ENCODE data around the gene ARHGEF7. TPM values are rescaled to one million over a fixed set of nuclear protein-coding genes. Genes with fewer than 3 reads are reported as not detected.

The ARHGEF7 gene
- total RNA-seq, 1 donor from 2014 or later, result 73.7 TPM

- Mint-ChIP-seq H3K9me3 (ENCODE audit: unreplicated experiment) (peaks cover 32% of the 10 kb centered on the region), H3K36me3 (ENCODE audit: low read depth, unreplicated experiment) (peaks cover 5% of the 10 kb centered on the region), H3K4me1 (ENCODE audit: low read depth, unreplicated experiment) (no peaks in the 10 kb centered on the region), H3K4me3 (ENCODE audit: unreplicated experiment) (no peak overlapping the region), H3K27me3 (ENCODE audit: low read depth, unreplicated experiment) (no peaks in the 10 kb centered on the region), H3K27ac (ENCODE audit: unreplicated experiment) (no peak overlapping the region)
- peaks cover 7% of the 10 kb centered on the region for H3K9me3 ChIP-seq (ENCODE audit: insufficient read depth, low read depth, low read length)
- H3K27me3 ChIP-seq (ENCODE audit: insufficient read depth, low read length), result no peaks in the 10 kb centered on the region
- DNase-seq (ENCODE audit: low read depth) (no peak), FAIRE-seq (no peak)
- no peak overlapping the region for H3K27ac ChIP-seq (ENCODE audit: low read depth, low read length)
- no peak overlapping the region for H3K4me3 ChIP-seq (ENCODE audit: insufficient read depth, low read depth, low read length)
- no peak overlapping the region for H3K9ac ChIP-seq (ENCODE audit: low read length)
- H3K4me2 ChIP-seq (ENCODE audit: low read length), result no peak overlapping the region
- TF ChIP-seq EZH2 (IDR thresholded peaks at IDR 0.05; ENCODE audit: insufficient read depth, low read length), result no peak
- TF ChIP-seq CTCF (IDR thresholded peaks at IDR 0.05; ENCODE audit: insufficient read depth, low read depth, low read length), result no peak
- no peaks in the 10 kb centered on the region for H3K79me2 ChIP-seq (ENCODE audit: insufficient read depth, low read length)
- H3K4me1 ChIP-seq (ENCODE audit: insufficient read depth, low read length), result no peaks in the 10 kb centered on the region
- no peaks in the 10 kb centered on the region for H4K20me1 ChIP-seq (ENCODE audit: insufficient read depth, low read length)
- H3K36me3 ChIP-seq (ENCODE audit: insufficient read depth, low read length), result no peaks in the 10 kb centered on the region
- no peak overlapping the region for H2AFZ ChIP-seq (ENCODE audit: low read depth, low read length)
These were observed 40.3 kb upstream of the ARHGEF7 start for GRCh38 chr13:111074826-111075225.

DNA sequence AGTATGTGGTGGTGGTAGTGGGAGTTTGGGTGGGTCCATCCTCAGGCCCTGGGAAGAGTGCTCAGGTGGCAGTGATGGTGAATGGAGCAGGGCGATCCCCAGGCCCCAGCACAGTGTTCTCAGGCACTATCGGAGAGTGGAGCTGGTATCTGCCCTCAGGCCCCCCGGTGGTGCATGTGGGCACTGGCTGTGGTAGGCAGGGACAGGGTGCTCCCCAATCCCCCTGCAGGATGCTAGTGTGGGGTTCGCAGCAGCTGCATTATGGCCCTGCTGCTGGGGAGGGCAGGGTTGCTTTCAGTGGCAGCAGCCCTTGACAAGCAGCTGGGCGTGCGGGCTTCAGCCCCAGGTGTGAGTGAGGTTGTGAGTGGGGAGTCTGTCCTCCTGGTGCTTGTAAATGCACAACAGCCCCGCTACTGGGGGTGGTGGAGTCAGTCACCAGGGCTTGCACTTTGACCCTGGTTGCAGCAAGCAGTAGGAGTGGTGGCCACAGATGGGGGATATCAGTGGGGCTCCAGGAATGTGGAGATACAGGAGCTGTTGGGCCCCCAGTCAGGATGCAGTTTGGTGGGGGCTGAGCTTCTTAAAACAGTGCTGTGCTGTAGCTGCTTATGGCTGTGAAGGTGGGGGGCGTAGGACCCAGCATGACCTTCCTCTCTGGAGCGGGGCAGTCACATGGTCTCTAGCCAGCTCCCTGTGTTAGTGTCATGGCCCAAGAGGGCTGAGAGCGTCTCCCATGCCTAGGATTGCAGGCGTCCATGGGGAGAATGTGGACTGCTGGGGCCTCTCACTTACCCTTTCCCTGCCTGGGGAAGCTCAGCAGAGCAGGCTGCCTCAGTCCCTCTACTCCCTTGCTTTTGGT lies 38.7 kb upstream of the ARHGEF7 start:
- Histone ChIP-seq H3K27me3 (ENCODE audit: insufficient read depth, low read length) (no peaks in the 10 kb centered on the region), H3K36me3 (ENCODE audit: insufficient read depth, low read length) (no peaks in the 10 kb centered on the region), H3K27ac (ENCODE audit: low read depth, low read length) (no peak overlapping the region), H4K20me1 (ENCODE audit: insufficient read depth, low read length) (no peaks in the 10 kb centered on the region), H3K4me1 (ENCODE audit: insufficient read depth, low read length) (no peaks in the 10 kb centered on the region), H3K9me3 (ENCODE audit: insufficient read depth, low read depth, low read length) (peaks cover 7% of the 10 kb centered on the region), H3K4me2 (ENCODE audit: low read length) (no peak overlapping the region), H3K4me3 (ENCODE audit: insufficient read depth, low read depth, low read length) (no peak overlapping the region), H2AFZ (ENCODE audit: low read depth, low read length) (no peak overlapping the region), H3K79me2 (ENCODE audit: insufficient read depth, low read length) (no peaks in the 10 kb centered on the region), H3K9ac (ENCODE audit: low read length) (no peak overlapping the region)
- Mint-ChIP-seq H3K27me3 (ENCODE audit: low read depth, unreplicated experiment) (no peaks in the 10 kb centered on the region), H3K9me3 (ENCODE audit: unreplicated experiment) (peaks cover 22% of the 10 kb centered on the region), H3K4me3 (ENCODE audit: unreplicated experiment) (no peak overlapping the region), H3K27ac (ENCODE audit: unreplicated experiment) (no peak overlapping the region), H3K36me3 (ENCODE audit: low read depth, unreplicated experiment) (peaks cover 5% of the 10 kb centered on the region), H3K4me1 (ENCODE audit: low read depth, unreplicated experiment) (no peaks in the 10 kb centered on the region)
- no peak for TF ChIP-seq EZH2 (IDR thresholded peaks at IDR 0.05; ENCODE audit: insufficient read depth, low read length)
- no peak for TF ChIP-seq CTCF (IDR thresholded peaks at IDR 0.05; ENCODE audit: insufficient read depth, low read depth, low read length)
- FAIRE-seq, result no peak
- no peak for DNase-seq (ENCODE audit: low read depth)

GRCh38 chr13:111079375-111079774 lies 35.7 kb upstream of the ARHGEF7 start:
- Histone ChIP-seq H3K9ac (ENCODE audit: low read length) (no peak overlapping the region), H3K4me2 (ENCODE audit: low read length) (no peak overlapping the region), H3K9me3 (ENCODE audit: insufficient read depth, low read depth, low read length) (peaks cover 7% of the 10 kb centered on the region), H3K36me3 (ENCODE audit: insufficient read depth, low read length) (no peaks in the 10 kb centered on the region), H2AFZ (ENCODE audit: low read depth, low read length) (no peak overlapping the region), H3K4me3 (ENCODE audit: insufficient read depth, low read depth, low read length) (no peak overlapping the region), H3K79me2 (ENCODE audit: insufficient read depth, low read length) (no peaks in the 10 kb centered on the region), H3K27me3 (ENCODE audit: insufficient read depth, low read length) (no peaks in the 10 kb centered on the region), H3K4me1 (ENCODE audit: insufficient read depth, low read length) (no peaks in the 10 kb centered on the region), H3K27ac (ENCODE audit: low read depth, low read length) (no peak overlapping the region), H4K20me1 (ENCODE audit: insufficient read depth, low read length) (no peaks in the 10 kb centered on the region)
- FAIRE-seq (no peak), DNase-seq (ENCODE audit: low read depth) (no peak)
- TF ChIP-seq EZH2 (IDR thresholded peaks at IDR 0.05; ENCODE audit: insufficient read depth, low read length), result no peak
- TF ChIP-seq CTCF (IDR thresholded peaks at IDR 0.05; ENCODE audit: insufficient read depth, low read depth, low read length), result no peak
- H3K4me3 Mint-ChIP-seq (ENCODE audit: unreplicated experiment), result no peak overlapping the region
- no peak overlapping the region for H3K27ac Mint-ChIP-seq (ENCODE audit: unreplicated experiment)
- H3K27me3 Mint-ChIP-seq (ENCODE audit: low read depth, unreplicated experiment), result peaks cover 7% of the 10 kb centered on the region
- H3K36me3 Mint-ChIP-seq (ENCODE audit: low read depth, unreplicated experiment), result peaks cover 4% of the 10 kb centered on the region
- H3K4me1 Mint-ChIP-seq (ENCODE audit: low read depth, unreplicated experiment), result no peaks in the 10 kb centered on the region
- peaks cover 18% of the 10 kb centered on the region for H3K9me3 Mint-ChIP-seq (ENCODE audit: unreplicated experiment)
